ENCODE measurements around the gene CA5A.
A peak's percentile ranks its signal among the peaks of the same experiment; 100 is the strongest.

CA5A gene

GRCh38 chr16:87964049-87964659 lies 27.8 kb upstream of the CA5A start:
- DNase-seq (ENCODE audit: low spot score) = no peak
- no peak for FAIRE-seq

DNA sequence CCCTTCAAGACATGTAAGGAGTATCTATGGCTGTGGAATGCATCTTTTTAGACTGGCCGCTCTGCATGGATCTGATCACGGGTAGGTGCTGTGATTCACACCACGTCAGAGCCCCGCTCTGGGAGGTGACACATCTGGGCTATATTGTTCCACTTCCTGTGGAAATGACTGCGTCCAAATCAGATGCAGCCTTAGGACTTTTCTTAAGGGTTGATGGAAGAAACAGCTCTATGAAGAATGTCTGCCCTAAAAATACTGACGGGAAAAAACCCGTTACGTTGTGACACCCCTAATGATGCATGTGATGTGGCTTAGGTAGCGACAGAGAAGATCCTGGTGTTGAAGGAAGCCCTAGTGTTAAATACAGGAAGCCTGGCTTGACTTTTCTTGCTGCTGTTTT lies 27.1 kb upstream of the CA5A start:
- no peak for FAIRE-seq
- peak; percentile 37 for DNase-seq (ENCODE audit: low spot score)

- FAIRE-seq = no peak
- no peak for DNase-seq (ENCODE audit: low spot score)
Observed at GRCh38 chr16:87961623-87962022, 25.3 kb upstream of the CA5A start.

GRCh38 chr16:87960852-87961251 lies 24.5 kb upstream of the CA5A start:
- FAIRE-seq (no peak), DNase-seq (ENCODE audit: low spot score) (no peak)

- DNase-seq (ENCODE audit: low spot score) (no peak), FAIRE-seq (no peak)
Observed at GRCh38 chr16:87960296-87960695, 24.0 kb upstream of the CA5A start.

DNA sequence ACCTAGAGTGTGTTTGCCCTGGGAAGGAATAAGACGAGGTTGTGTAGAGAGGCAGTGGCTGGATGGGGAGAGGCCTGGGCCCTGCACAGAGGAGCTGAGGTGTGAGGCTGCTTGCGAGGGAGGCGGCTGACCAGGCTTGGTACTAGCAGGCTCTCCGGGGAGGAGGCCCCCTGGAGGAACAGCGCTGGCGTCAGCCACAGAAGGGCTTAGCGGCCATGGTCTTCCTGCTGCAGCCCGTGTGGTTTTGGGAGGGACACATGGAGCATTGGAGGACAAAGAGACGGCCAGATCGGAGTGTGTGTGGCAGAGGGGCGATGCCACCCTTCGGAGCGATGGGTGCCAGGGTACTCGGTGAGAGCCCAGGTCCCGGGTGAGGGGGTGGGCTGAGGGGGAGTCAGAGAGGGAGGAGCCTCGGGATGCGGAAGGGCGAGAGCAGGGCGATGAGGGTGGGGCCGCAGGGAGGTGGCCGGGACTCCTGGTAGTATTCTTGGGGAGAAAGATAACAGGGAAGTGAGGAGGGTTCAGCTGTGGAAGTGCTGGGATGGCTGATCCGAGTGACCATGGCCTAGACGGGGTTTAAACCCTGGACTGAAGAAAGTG lies 23.2 kb upstream of the CA5A start:
- FAIRE-seq (no peak), DNase-seq (ENCODE audit: low spot score) (no peak)

- FAIRE-seq = no peak
- no peak for DNase-seq (ENCODE audit: low spot score)
Observed at GRCh38 chr16:87958632-87959031, 22.3 kb upstream of the CA5A start.

GRCh38 chr16:87957296-87958094 lies 21.2 kb upstream of the CA5A start:
- FAIRE-seq (no peak), DNase-seq (ENCODE audit: low spot score) (no peak)

DNA sequence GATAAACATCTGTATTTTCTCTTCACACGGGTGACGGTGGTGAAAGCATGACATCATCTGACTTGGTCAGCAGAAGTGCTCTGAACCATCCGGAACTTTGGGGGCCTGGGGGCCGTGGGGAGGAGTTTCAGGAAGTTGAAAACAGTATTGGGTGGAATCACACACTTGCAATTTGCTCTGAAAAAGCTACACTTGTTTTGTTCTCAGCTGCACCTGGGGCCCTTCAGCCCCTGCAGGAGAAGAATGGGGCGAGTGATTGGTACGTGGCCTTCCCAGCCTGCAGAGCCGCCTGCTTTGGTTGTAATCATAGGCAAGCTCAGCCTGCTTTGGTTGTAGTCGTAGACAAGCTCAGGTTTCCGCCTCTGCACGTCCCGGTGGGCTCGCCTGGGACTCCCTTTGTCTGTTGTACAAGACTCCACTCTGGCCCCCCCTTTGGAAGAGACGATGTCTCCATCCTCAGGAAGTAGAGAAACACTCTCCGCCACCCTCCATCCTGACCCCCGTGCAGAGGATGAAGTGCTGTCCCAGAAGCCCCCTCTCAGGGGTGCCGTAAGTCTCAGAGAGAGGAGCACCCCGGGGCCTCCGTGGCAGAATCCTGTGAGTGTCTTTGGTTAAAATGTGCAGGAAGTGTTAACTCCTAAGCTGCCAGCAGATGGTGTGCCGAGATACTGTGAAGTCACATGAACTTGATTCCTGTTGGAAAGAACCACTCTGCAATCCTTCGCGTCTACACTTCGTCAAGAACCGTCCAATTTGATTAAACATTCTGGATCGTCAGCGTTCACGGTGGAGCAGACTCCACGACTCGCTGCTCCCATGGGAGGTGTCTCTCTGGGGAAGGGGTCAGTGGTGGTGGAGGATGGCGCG lies 20.3 kb upstream of the CA5A start:
- DNase-seq (ENCODE audit: low spot score) (no peak), FAIRE-seq (no peak)

- no peak for DNase-seq (ENCODE audit: low spot score)
- no peak for FAIRE-seq
Observed at GRCh38 chr16:87956098-87956364, 19.7 kb upstream of the CA5A start.

GRCh38 chr16:87955302-87956097 lies 19.2 kb upstream of the CA5A start:
- no peak for FAIRE-seq

GRCh38 chr16:87954826-87955225 lies 18.5 kb upstream of the CA5A start:
- no peak for FAIRE-seq
- no peak for DNase-seq (ENCODE audit: low spot score)

More at GRCh38 chr16:87955302-87956097, 19.2 kb upstream of the CA5A start:
- DNase-seq (ENCODE audit: low spot score) = no peak

GRCh38 chr16:87954361-87954760 lies 18.0 kb upstream of the CA5A start:
- no peak for DNase-seq (ENCODE audit: low spot score)
- FAIRE-seq = no peak

DNA sequence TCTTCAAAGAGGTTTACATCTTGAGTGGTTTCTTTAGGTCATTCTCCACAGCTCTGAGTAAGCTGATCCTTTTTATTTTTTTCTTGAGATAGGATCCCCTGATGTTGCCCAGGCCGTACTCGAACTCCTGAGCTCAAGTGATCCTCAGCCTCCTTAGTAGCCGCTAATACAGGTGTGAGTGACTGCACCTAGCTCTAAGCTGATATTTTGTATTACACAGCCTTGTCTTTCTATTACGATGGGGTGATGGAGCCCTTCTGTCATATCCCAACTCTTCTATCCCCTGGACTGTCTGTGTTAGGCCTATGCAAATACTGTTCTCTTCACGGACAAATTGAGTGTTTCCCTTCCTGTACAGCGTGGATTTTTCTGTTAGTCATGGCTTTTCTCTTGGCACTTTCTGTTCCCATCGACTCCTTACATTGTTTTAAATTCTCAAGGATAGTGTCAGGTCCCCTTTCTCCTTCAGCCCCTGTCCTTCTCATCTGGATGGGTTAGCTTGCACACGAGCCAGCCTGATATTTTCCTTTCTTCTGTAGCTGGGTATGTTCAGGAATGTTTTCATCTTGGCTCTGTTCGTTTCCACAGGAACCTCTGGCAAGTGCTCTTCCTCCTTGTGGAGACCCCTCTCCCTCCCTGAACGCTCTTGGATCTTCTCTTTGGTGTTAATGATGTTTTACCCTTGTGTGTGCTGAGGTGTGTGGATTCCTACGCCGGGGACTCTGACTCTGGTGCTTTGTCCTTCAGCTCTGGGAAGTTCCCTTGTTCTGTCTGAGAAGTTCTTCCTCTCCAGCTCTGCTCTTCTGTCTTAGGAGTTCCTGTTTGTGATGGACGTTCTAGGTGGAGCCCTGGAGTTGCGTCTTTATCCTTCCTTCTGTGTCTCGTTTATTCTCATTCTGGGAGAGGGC lies 17.2 kb upstream of the CA5A start:
- no peak for FAIRE-seq
- DNase-seq (ENCODE audit: low spot score) = no peak

DNA sequence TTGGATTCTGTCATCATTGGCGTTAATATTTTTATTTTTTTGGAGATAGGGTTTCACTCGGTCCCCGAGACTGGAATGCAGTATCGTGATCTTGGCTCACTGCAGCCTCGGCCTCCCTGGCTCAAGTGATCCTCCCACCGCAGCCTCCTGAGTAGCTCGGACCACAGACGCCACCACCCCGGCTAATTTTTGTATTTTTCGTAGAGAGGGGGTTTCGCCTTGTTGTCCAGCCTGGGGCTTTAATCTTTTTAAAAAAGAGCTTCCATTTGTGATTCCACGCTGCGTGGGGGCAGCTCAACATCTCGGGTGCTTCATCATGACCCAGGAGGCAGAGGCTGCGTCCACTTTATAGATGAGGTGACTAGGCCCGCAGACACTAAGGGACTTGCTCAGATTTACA lies 16.4 kb upstream of the CA5A start:
- FAIRE-seq = no peak
- no peak for DNase-seq (ENCODE audit: low spot score)

- DNase-seq (ENCODE audit: low spot score) = no peak
Observed at GRCh38 chr16:87951552-87952538, 15.5 kb upstream of the CA5A start.

DNA sequence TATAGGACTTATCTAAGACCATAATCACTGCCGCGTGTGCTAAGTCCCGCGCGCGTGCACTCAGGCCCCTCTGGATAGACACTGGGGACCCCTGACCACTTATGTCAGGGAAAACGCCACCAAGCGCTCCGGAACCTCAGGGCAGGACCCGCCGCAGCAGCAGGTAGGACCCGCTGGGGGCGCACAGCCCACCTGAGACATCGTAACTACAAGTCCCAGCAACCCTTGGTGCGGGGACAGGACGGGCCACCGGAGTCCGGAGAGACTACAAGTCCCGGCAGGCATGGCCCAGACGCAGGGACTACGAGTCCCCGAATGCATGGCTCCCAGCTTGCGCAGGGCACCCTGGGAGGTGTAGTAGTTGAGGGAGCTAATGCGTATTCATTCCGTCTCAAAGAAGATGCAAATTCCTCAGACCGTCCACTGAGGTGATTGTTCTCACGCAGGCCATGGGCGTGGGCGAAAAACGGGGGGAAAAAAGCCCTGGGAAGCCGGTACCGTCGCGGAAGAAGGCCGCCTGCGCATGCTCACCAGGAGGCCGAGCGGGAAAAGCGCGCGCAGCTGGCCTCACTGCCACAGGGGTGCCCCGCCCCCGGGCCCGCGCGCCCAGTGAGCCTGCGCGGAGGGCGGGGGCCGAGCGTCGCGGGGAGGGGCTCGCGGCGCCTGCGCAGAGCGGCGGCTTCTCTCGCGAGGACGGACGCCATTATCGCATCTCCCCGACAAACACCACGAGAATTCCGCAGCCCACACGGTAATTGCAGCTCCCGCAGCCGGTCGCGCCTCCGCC lies 14.6 kb upstream of the CA5A start, which contains the start of gene BANP:
Gene BANP, plus strand, starts transcription at position 670 of the 787 bp plus-strand sequence. CDS start 23,682 bp downstream, outside the sequence.
- FAIRE-seq (peak; percentile 5), DNase-seq (ENCODE audit: low spot score) (peak; percentile 93)

More at GRCh38 chr16:87951552-87952538, 15.5 kb upstream of the CA5A start:
- FAIRE-seq = no peak

Data from RCC 7860 (cell line).